GM12878 (cell line): ENCODE data around the gene FCN2. TPM values are rescaled to one million over a fixed set of nuclear protein-coding genes. Genes with fewer than 3 reads are reported as not detected.

ENCODE experiments used
- ATAC-seq: fragments of 200-7000 bp; cut with Tn5 transposase; 3 replicates; pipeline ENCODE4 v1.9.1; 2020; ENCODE audit warnings: mild to moderate bottlenecking, moderate library complexity
- BruUV-seq: library from RNA; stranded (reverse); fragments of 400-500 nt; replicated peaks from 2 replicates; lab custom pipeline; 2021; lab: Mats Ljungman, UMichigan
- CTCF ChIA-PET: fragments of 300-600 bp; sonication (Branson Sonifier 250); formaldehyde crosslinking; extraction: SDS; loops from one replicate; lab custom pipeline; 2021; ENCODE audit warnings: inconsistent platforms; lab: Yijun Ruan, JAX
- POLR2A ChIA-PET: fragments of 350-600 bp; formaldehyde crosslinking; extraction: SDS; loops from one replicate; lab custom pipeline; 2021; ENCODE audit warnings: inconsistent platforms; lab: Charles Lee
- RAD21 ChIA-PET: fragments of 300-600 bp; sonication (Branson Sonifier 250); formaldehyde crosslinking; loops from one replicate; lab custom pipeline; 2023; ENCODE audit warnings: antibody characterized with exemption; ENCODE audit not compliant: unreplicated experiment; lab: Charles Lee
- SMC1A ChIA-PET: fragments of 300-600 bp; sonication (Branson Sonifier 250); formaldehyde crosslinking; loops from one replicate; lab custom pipeline; 2023; ENCODE audit not compliant: unreplicated experiment, uncharacterized antibody; lab: Charles Lee
- DNase-seq: peaks from one replicate; pipeline ENCODE4 v3.0.0-alpha.2; 2011; ENCODE audit warnings: low read depth, low spot score
- FAIRE-seq: peaks from 3 replicates; lab custom pipeline; 2011; peaks lifted over from hg19 to GRCh38; lab: Jason Lieb, UNC
- H2AFZ ChIP-seq: 2 replicates; pipeline ENCODE4 v1.6.0; 2011; ENCODE audit warnings: low read depth, low read length, control low read depth; ENCODE audit not compliant: control insufficient read depth
- H3K27ac ChIP-seq: 2 replicates; pipeline ENCODE4 v1.5.1; 2011; ENCODE audit warnings: control low read depth; ENCODE audit not compliant: control insufficient read depth, insufficient read depth
- H3K27me3 ChIP-seq, 2 experiments: replicated peaks in 1 of 2; 2 replicates each; pipeline versions ENCODE4 v1.6.0 to v1.6.1; 2011; ENCODE audit warnings: low read length in 1 of 2; ENCODE audit not compliant: control insufficient read depth in 2 of 2, insufficient read depth in 2 of 2
- H3K36me3 ChIP-seq, 2 experiments: 2 replicates each; pipeline ENCODE4 v1.5.1; 2011; ENCODE audit warnings: low read length in 1 of 2; ENCODE audit not compliant: control insufficient read depth in 2 of 2, insufficient read depth in 2 of 2
- H3K4me1 ChIP-seq: 2 replicates; pipeline ENCODE4 v1.6.1; 2011; ENCODE audit warnings: mild to moderate bottlenecking, low read length, moderate library complexity, mixed read lengths; ENCODE audit not compliant: control insufficient read depth, insufficient read depth
- H3K4me2 ChIP-seq: 2 replicates; pipeline ENCODE4 v1.6.0; 2011; ENCODE audit warnings: control low read depth; ENCODE audit not compliant: control insufficient read depth, insufficient read depth
- H3K4me3 ChIP-seq: fragments of 200-600 bp; sonication (generic); 2 replicates; pipeline ENCODE4 v1.5.1; 2016
- H3K79me2 ChIP-seq: 2 replicates; pipeline ENCODE4 v1.6.0; 2011; ENCODE audit warnings: low read length; ENCODE audit not compliant: control insufficient read depth, insufficient read depth
- H3K9ac ChIP-seq: 2 replicates; pipeline ENCODE4 v1.8.0; 2011; ENCODE audit warnings: low read length, control low read depth, mixed read lengths; ENCODE audit not compliant: control insufficient read depth, insufficient read depth
- H3K9me3 ChIP-seq: replicated peaks from 3 replicates; pipeline ENCODE4 v1.5.1; 2011; ENCODE audit warnings: mild to moderate bottlenecking, low read length; ENCODE audit not compliant: control insufficient read depth, insufficient read depth
- H4K20me1 ChIP-seq: 2 replicates; pipeline ENCODE4 v1.6.0; 2011; ENCODE audit not compliant: control insufficient read depth, insufficient read depth
- BCL11A ChIP-seq: IDR thresholded peaks from 2 replicates; pipeline ENCODE4 v1.6.1; 2011; ENCODE audit warnings: low read depth, low read length
- CEBPB ChIP-seq, 2 experiments: fragments of 150-350 bp in 1 of 2; IDR thresholded peaks; 2 replicates each; pipeline ENCODE4 v1.6.1; 2012 to 2014; ENCODE audit warnings: low read depth in 2 of 2, low read length in 2 of 2, borderline replicate concordance in 1 of 2, inconsistent platforms in 1 of 2
- CREB1 ChIP-seq: IDR thresholded peaks from 2 replicates; pipeline ENCODE4 v1.6.1; 2012; ENCODE audit warnings: low read depth, mild to moderate bottlenecking, inconsistent platforms
- GABPA ChIP-seq: IDR thresholded peaks from 2 replicates; pipeline ENCODE4 v1.6.1; 2014; ENCODE audit warnings: antibody characterized with exemption, low read depth, mild to moderate bottlenecking, inconsistent platforms
- HCFC1 ChIP-seq: fragments of 150-350 bp; IDR thresholded peaks from 2 replicates; pipeline ENCODE4 v1.6.1; 2014; ENCODE audit warnings: low read length
- IKZF2 ChIP-seq, 2 experiments: fragments of 450-650 bp; IDR thresholded peaks; 2 replicates each; pipeline ENCODE4 v1.6.1; 2017; ENCODE audit warnings: mild to moderate bottlenecking in 2 of 2, moderate library complexity in 2 of 2
- LARP7 ChIP-seq: fragments of 450-650 bp; IDR thresholded peaks from 2 replicates; pipeline ENCODE4 v1.6.1; 2017; ENCODE audit warnings: mild to moderate bottlenecking
- NFXL1 ChIP-seq: fragments of 450-650 bp; IDR thresholded peaks from 2 replicates; pipeline ENCODE4 v1.6.1; 2017; ENCODE audit warnings: antibody characterized with exemption, mild to moderate bottlenecking, borderline replicate concordance
- NKRF ChIP-seq: fragments of 450-650 bp; conservative IDR thresholded peaks from 2 replicates; pipeline ENCODE4 v1.6.1; 2017; ENCODE audit warnings: mild to moderate bottlenecking, moderate library complexity
- NR2F1 ChIP-seq: fragments of 450-650 bp; conservative IDR thresholded peaks from 2 replicates; pipeline ENCODE4 v1.6.1; 2017; ENCODE audit warnings: mild to moderate bottlenecking
- RUNX3 ChIP-seq: IDR thresholded peaks from 2 replicates; pipeline ENCODE4 v1.6.1; 2012; ENCODE audit warnings: low read length, inconsistent platforms
- SMAD5 ChIP-seq: IDR thresholded peaks from 2 replicates; pipeline ENCODE4 v1.6.1; 2016; ENCODE audit warnings: antibody characterized with exemption, low read depth
- SPI1 ChIP-seq: IDR thresholded peaks from 2 replicates; pipeline ENCODE4 v1.6.1; 2011; ENCODE audit warnings: low read depth, mild to moderate bottlenecking, low read length, moderate library complexity, borderline replicate concordance; ENCODE audit not compliant: insufficient read depth
- TAF1 ChIP-seq: IDR thresholded peaks from 2 replicates; pipeline ENCODE4 v1.6.1; 2011; ENCODE audit warnings: mild to moderate bottlenecking, low read depth, low read length, borderline replicate concordance
- ZNF24 ChIP-seq: fragments of 450-650 bp; IDR thresholded peaks from 2 replicates; pipeline ENCODE4 v1.6.1; 2017; ENCODE audit warnings: antibody characterized with exemption, mild to moderate bottlenecking
- WGBS: methylation state at CpG from one replicate; pipeline ENCODE4 v1.1.6; 2016; ENCODE audit warnings: low lambda C conversion rate; ENCODE audit not compliant: insufficient replicate concordance, insufficient coverage; ENCODE audit errors: missing lambda C conversion rate; 5-methylcytosine and 5-hydroxymethylcytosine counted together
- in situ Hi-C: fragments of 300-500 bp; cut with MboI; formaldehyde crosslinking; loops from 9 replicates; pipeline ENCODE4 v1.14.3; 2018; ENCODE audit warnings: mixed read lengths
- intact Hi-C: fragments of 100-400 bp; cut with micrococcal nuclease; formaldehyde crosslinking; loops from one replicate; pipeline ENCODE4 v1.14.2; 2022; ENCODE audit not compliant: unreplicated experiment
- polyA plus RNA-seq, 11 experiments: library from polyadenylated mRNA; depleted of rRNA in 4 of 11; unstranded in 6 of 11; stranded (reverse) in 5 of 11; fragments of >200 nt; fragmentation: Nextera tagmentation in 4 of 11; fragmentation: Illumina TruSeq in 1 of 11; extraction: Ambion mirVana in 4 of 11; extraction: Trizol in 1 of 11; gene quantifications; 1 replicate in 1 of 11; 2 replicates in 10 of 11; pipeline versions ENCODE4 v1.2.1 to v1.2.3, GENCODE V29; 2011 to 2016; ENCODE audit warnings: inconsistent platforms in 2 of 11, missing spikeins in 2 of 11, low read depth in 1 of 11
- total RNA-seq, 4 experiments: library from RNA; depleted of rRNA in 3 of 4; stranded (reverse); fragments of >200 nt in 3 of 4; fragmentation: Illumina TruSeq in 1 of 4; extraction: Trizol in 1 of 4; gene quantifications; 2 replicates each; pipeline versions ENCODE4 v1.2.1 to v1.2.3, GENCODE V29; 2013 to 2021

FCN2 gene
- total and polyA plus RNA-seq, 10 of the 15 experiments (the other 5 are each of a cell fraction or from before 2014, with no cell fraction given): not detected

GRCh38 chr9:134853893-134854292, 26.7 kb upstream of the FCN2 start (continued):
- TF ChIP-seq LARP7 (no peak), NR2F1 (no peak)

- H2AFZ ChIP-seq: no peak overlapping the region
- no peaks in the 10 kb centered on the region for H3K36me3 ChIP-seq
- no peak for DNase-seq
- peaks cover 22% of the 10 kb centered on the region for H3K4me1 ChIP-seq
- CTCF ChIA-PET: no interaction called here
- no peak overlapping the region for H3K4me3 ChIP-seq
- no peaks in the 10 kb centered on the region for H3K79me2 ChIP-seq
- BruUV-seq: no TSS peak
- H3K9ac ChIP-seq: no peak overlapping the region
- peaks cover 10% of the 10 kb centered on the region for H3K9me3 ChIP-seq
- in situ Hi-C loops: no loop called here
- H3K27me3 ChIP-seq: no peaks in the 10 kb centered on the region
- no peaks in the 10 kb centered on the region for H4K20me1 ChIP-seq
- RAD21 ChIA-PET: no interaction called here
- SMC1A ChIA-PET: no interaction called here
- intact Hi-C loops: no loop called here
- no peak for TF ChIP-seq SMAD5
- no peak for TF ChIP-seq ZNF24
- no peak for TF ChIP-seq TAF1
- no peak for TF ChIP-seq GABPA
- POLR2A ChIA-PET: no interaction called here
- no peak for FAIRE-seq
- no peak for ATAC-seq
- no peak overlapping the region for H3K4me2 ChIP-seq
- 40% methylated on average over 11 of the region's 11 CpGs for WGBS
- no peak overlapping the region for H3K27ac ChIP-seq
These were observed 26.0 kb upstream of the FCN2 start for GRCh38 chr9:134854541-134854981.

- BruUV-seq: no TSS peak
- no peaks in the 10 kb centered on the region for H3K79me2 ChIP-seq
- H3K27ac ChIP-seq: no peak overlapping the region
- H3K27me3 ChIP-seq: no peaks in the 10 kb centered on the region
- no peak overlapping the region for H2AFZ ChIP-seq
- FAIRE-seq: no peak
- H4K20me1 ChIP-seq: no peaks in the 10 kb centered on the region
- RAD21 ChIA-PET: no interaction called here
- peaks cover 22% of the 10 kb centered on the region for H3K4me1 ChIP-seq
- H3K4me3 ChIP-seq: no peak overlapping the region
- DNase-seq: no peak
- H3K9ac ChIP-seq: no peak overlapping the region
- 41% methylated on average over 18 of the region's 18 CpGs for WGBS
- CTCF ChIA-PET: no interaction called here
- no peak overlapping the region for H3K4me2 ChIP-seq
- POLR2A ChIA-PET: no interaction called here
- in situ Hi-C loops (no loop called here), intact Hi-C loops (loop anchor here (5.0 kb wide), 1 partner anchor 132 kb away; no protein-coding TSS in a partner anchor)
- H3K9me3 ChIP-seq: peaks cover 7% of the 10 kb centered on the region
- no peak for ATAC-seq
- SMC1A ChIA-PET: no interaction called here
- H3K36me3 ChIP-seq: no peaks in the 10 kb centered on the region
- TF ChIP-seq CREB1: no peak
- no peak for TF ChIP-seq CEBPB (IDR thresholded peaks at IDR 0.05; ENCODE audit: borderline replicate concordance in 1 of 2, low read depth in 2 of 2, low read length in 2 of 2)
- no peak for TF ChIP-seq NFXL1
- TF ChIP-seq RUNX3: no peak
- no peak for TF ChIP-seq BCL11A
- no peak for TF ChIP-seq SMAD5
- no peak for TF ChIP-seq NKRF
- TF ChIP-seq IKZF2 (IDR thresholded peaks at IDR 0.05): no peak
- TF ChIP-seq HCFC1: no peak
- TF ChIP-seq SPI1: no peak
These were observed 25.2 kb upstream of the FCN2 start for GRCh38 chr9:134855231-134855899.
